Astrocyte (in vitro differentiated cells and primary cell): ENCODE data around the gene RIPK1. TPM values are rescaled to one million over a fixed set of nuclear protein-coding genes. Genes with fewer than 3 reads are reported as not detected.

Experiments
- DNase-seq: peaks from one replicate; pipeline ENCODE4 v3.0.0-alpha.2; 2010; ENCODE audit warnings: low read depth
- FAIRE-seq: peaks from 2 replicates; lab custom pipeline; 2011; peaks lifted over from hg19 to GRCh38; lab: Jason Lieb, UNC
- H2AFZ ChIP-seq: 2 replicates; pipeline ENCODE4 v1.6.0; 2012; ENCODE audit warnings: low read depth, low read length, inconsistent platforms
- H3K27ac ChIP-seq: 2 replicates; pipeline ENCODE4 v1.5.1; 2011; ENCODE audit warnings: low read depth, low read length, inconsistent platforms
- H3K27me3 ChIP-seq: 2 replicates; pipeline ENCODE4 v1.6.0; 2011; ENCODE audit warnings: low read length, inconsistent platforms; ENCODE audit not compliant: insufficient read depth
- H3K36me3 ChIP-seq: 2 replicates; pipeline ENCODE4 v1.5.1; 2011; ENCODE audit warnings: low read length, inconsistent platforms; ENCODE audit not compliant: insufficient read depth
- H3K4me1 ChIP-seq: 2 replicates; pipeline ENCODE4 v1.5.1; 2011; ENCODE audit warnings: low read length, inconsistent platforms; ENCODE audit not compliant: insufficient read depth
- H3K4me2 ChIP-seq: 2 replicates; pipeline ENCODE4 v1.6.0; 2012; ENCODE audit warnings: low read length, inconsistent platforms
- H3K4me3 ChIP-seq: 2 replicates; pipeline ENCODE4 v1.5.1; 2011; ENCODE audit warnings: low read depth, mild to moderate bottlenecking, low read length, inconsistent platforms; ENCODE audit not compliant: insufficient read depth
- H3K79me2 ChIP-seq: 2 replicates; pipeline ENCODE4 v1.6.0; 2012; ENCODE audit warnings: mild to moderate bottlenecking, low read length, inconsistent platforms; ENCODE audit not compliant: insufficient read depth
- H3K9ac ChIP-seq: 2 replicates; pipeline ENCODE4 v1.6.0; 2012; ENCODE audit warnings: mild to moderate bottlenecking, low read length, inconsistent platforms
- H3K9me3 ChIP-seq: 2 replicates; pipeline ENCODE4 v1.5.1; 2012; ENCODE audit warnings: low read depth, mild to moderate bottlenecking, low read length, inconsistent platforms; ENCODE audit not compliant: insufficient read depth
- H4K20me1 ChIP-seq: 2 replicates; pipeline ENCODE4 v1.6.0; 2012; ENCODE audit warnings: low read length, inconsistent platforms; ENCODE audit not compliant: insufficient read depth
- H3K27ac Mint-ChIP-seq: one replicate; pipeline ENCODE4 v1.8.0; 2021; ENCODE audit warnings: mild to moderate bottlenecking, mixed read lengths; ENCODE audit not compliant: unreplicated experiment
- H3K27me3 Mint-ChIP-seq: one replicate; pipeline ENCODE4 v1.8.0; 2021; ENCODE audit warnings: low read depth, mixed read lengths; ENCODE audit not compliant: unreplicated experiment
- H3K36me3 Mint-ChIP-seq: one replicate; pipeline ENCODE4 v1.8.0; 2021; ENCODE audit warnings: low read depth, mixed read lengths; ENCODE audit not compliant: unreplicated experiment
- H3K4me1 Mint-ChIP-seq: one replicate; pipeline ENCODE4 v1.8.0; 2021; ENCODE audit warnings: low read depth, mixed read lengths; ENCODE audit not compliant: unreplicated experiment
- H3K4me3 Mint-ChIP-seq: one replicate; pipeline ENCODE4 v1.8.0; 2021; ENCODE audit warnings: mild to moderate bottlenecking, moderate library complexity, mixed read lengths; ENCODE audit not compliant: unreplicated experiment
- H3K9me3 Mint-ChIP-seq: one replicate; pipeline ENCODE4 v1.8.0; 2021; ENCODE audit warnings: mild to moderate bottlenecking, mixed read lengths; ENCODE audit not compliant: unreplicated experiment
- EZH2 ChIP-seq: IDR thresholded peaks from 2 replicates; pipeline ENCODE4 v1.6.1; 2012; ENCODE audit warnings: mild to moderate bottlenecking, low read length, inconsistent platforms; ENCODE audit not compliant: insufficient read depth
- total RNA-seq: library from RNA; stranded (reverse); gene quantifications from 2 replicates; pipeline ENCODE4 v1.2.1, GENCODE V29; 2021
- TF ChIP-seq, protein P1 (sequence below): IDR thresholded peaks from 2 replicates; pipeline ENCODE4 v1.5.1; 2011; ENCODE audit warnings: low read depth, mild to moderate bottlenecking, inconsistent platforms, low read length, moderate library complexity; ENCODE audit not compliant: insufficient read depth

RIPK1 gene
- total RNA-seq, 1 donor from 2014 or later: 21.9 TPM

DNA sequence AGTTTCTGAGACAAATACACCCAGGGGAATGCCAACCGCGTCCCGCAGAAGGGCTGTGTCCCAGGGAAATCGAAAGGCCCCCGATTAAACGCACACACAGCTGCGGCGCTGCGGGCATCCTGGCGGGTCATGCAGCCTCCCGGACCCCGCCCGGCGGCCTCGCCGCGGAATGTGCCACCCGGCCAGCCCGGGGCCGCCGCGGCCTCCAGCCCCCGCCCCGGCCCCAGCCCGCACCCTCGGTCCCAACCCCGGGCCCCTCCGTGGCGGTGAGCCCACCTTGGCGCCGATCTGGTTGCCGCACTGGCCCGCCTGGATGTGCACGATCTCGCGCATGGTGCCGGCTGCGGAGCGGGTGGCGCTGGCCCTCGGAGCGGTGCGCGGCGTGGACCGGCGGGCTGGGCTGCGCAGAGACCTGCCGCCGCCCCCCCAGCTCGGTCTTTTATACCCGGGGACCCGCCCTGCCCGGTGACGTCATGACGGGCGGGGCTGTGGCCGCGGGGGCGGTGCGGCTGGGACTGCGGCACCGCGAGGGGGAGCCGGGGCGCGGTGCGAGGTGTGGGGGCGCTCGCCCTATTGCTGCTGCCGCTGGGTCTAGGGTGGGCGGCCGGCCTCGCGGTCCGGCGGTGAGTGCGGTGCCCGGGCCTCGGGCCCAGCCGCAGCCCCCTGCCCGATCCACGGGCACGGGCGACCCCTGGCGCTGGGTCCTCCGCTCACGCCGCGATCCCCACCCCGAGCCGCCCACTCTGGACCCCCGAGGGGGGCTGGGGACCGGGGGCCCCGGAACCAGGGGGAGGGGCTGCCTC lies 89.0 kb downstream of the RIPK1 start, which contains the start of gene TUBB2A:
TUBB2A (minus strand) TSS at position 414 of the 803 bp plus-strand sequence; CDS start at position 333, 81 bp downstream.
- Histone ChIP-seq H3K36me3 (peaks cover 21% of the 10 kb centered on the region), H3K79me2 (peaks cover 21% of the 10 kb centered on the region), H3K9ac (peak within 1 kb of the TSS; percentile 98), H2AFZ (no peak within 1 kb of the TSS), H3K4me1 (peaks cover 20% of the 10 kb centered on the region), H4K20me1 (peaks cover 35% of the 10 kb centered on the region), H3K4me3 (peak within 1 kb of the TSS; percentile 99), H3K4me2 (peak within 1 kb of the TSS; percentile 99), H3K27me3 (no peaks in the 10 kb centered on the region), H3K27ac (peak within 1 kb of the TSS; percentile 82), H3K9me3 (no peaks in the 10 kb centered on the region)
- FAIRE-seq (no peak), DNase-seq (peak; percentile 64)
- Mint-ChIP-seq H3K27me3 (no peaks in the 10 kb centered on the region), H3K4me1 (peaks cover 26% of the 10 kb centered on the region), H3K36me3 (peaks cover 15% of the 10 kb centered on the region), H3K4me3 (peak within 1 kb of the TSS; percentile 98), H3K9me3 (no peaks in the 10 kb centered on the region), H3K27ac (peak within 1 kb of the TSS; percentile 94)
- no peak for TF ChIP-seq EZH2
- TF ChIP-seq, protein P1, sequence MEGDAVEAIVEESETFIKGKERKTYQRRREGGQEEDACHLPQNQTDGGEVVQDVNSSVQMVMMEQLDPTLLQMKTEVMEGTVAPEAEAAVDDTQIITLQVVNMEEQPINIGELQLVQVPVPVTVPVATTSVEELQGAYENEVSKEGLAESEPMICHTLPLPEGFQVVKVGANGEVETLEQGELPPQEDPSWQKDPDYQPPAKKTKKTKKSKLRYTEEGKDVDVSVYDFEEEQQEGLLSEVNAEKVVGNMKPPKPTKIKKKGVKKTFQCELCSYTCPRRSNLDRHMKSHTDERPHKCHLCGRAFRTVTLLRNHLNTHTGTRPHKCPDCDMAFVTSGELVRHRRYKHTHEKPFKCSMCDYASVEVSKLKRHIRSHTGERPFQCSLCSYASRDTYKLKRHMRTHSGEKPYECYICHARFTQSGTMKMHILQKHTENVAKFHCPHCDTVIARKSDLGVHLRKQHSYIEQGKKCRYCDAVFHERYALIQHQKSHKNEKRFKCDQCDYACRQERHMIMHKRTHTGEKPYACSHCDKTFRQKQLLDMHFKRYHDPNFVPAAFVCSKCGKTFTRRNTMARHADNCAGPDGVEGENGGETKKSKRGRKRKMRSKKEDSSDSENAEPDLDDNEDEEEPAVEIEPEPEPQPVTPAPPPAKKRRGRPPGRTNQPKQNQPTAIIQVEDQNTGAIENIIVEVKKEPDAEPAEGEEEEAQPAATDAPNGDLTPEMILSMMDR: no peak

DNA sequence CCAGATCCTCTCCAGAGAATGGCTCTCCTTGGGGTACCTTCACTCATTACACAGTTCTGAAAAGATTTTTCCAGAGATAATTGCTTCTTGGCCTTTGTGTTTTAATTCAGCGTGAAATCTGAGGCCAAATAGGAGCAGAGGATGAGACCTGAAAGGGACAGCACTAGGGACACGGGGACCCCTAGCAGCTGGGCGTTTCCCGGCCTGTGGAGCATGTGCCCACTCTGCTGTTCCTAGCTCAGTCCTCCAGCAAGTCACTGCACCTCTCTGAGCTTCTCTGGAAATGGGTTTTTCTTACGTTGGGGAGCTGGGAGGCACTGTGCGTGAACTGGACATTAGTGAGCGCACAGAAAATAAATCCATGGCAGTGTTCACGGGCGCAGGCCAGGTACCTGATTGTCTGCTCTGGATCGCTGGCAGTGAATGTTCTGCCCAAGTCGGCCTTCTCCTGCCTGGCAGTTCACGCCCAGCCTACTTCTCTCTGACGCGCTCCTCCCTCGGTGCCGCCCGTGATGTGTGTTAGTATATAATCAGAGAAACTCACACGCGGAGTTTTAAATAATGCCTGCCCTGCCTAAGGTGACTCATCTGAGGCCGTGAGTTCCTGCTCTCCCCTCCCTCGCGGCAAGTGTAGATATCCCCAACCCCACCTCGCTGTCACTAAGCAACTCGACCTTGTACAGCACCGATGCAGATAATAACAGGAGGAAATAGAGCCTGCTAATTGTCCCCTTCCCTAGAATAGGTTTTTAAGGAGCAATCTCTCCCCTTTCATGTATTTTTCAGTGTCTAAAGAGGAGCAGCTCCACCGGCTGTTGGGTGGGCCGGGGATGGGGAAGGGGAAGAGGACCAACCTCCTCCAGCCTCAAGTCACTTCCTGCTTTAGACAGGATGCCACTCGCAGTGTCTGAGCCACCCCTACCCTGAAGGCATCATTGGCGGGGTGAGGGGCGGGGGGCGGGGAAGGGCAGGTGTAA lies 91.8 kb downstream of the RIPK1 start:
- Histone ChIP-seq H3K27ac (no peak overlapping the region), H4K20me1 (peaks cover 18% of the 10 kb centered on the region)
- H3K4me3 Mint-ChIP-seq: no peak overlapping the region

More for the DNA sequence above, 91.8 kb downstream of the RIPK1 start:
- H3K27me3 Mint-ChIP-seq: no peaks in the 10 kb centered on the region
- H2AFZ ChIP-seq: no peak overlapping the region
- DNase-seq: peak; percentile 78
- no peak overlapping the region for H3K27ac Mint-ChIP-seq
- TF ChIP-seq EZH2: no peak
- TF ChIP-seq, protein P1: no peak
- H3K9me3 ChIP-seq: no peaks in the 10 kb centered on the region
- H3K9ac ChIP-seq: peak overlapping the region; percentile 19
- H3K79me2 ChIP-seq: peaks cover 19% of the 10 kb centered on the region
- peaks cover 31% of the 10 kb centered on the region for H3K4me1 Mint-ChIP-seq
- H3K36me3 Mint-ChIP-seq: peaks cover 3% of the 10 kb centered on the region
- H3K9me3 Mint-ChIP-seq: no peaks in the 10 kb centered on the region
- H3K4me1 ChIP-seq: peaks cover 20% of the 10 kb centered on the region
- no peak for FAIRE-seq
- no peak overlapping the region for H3K4me3 ChIP-seq
- H3K36me3 ChIP-seq: peaks cover 7% of the 10 kb centered on the region
- H3K4me2 ChIP-seq: peak overlapping the region; percentile 60
- H3K27me3 ChIP-seq: no peaks in the 10 kb centered on the region
